ENCODE data around the gene EIF4E1B.

- TF ChIP-seq CTCF (IDR thresholded peaks at IDR 0.05 in 8 of 11, conservative IDR thresholded peaks at IDR 0.05 in 3 of 11) (no peak), POLR2A (IDR thresholded peaks at IDR 0.05) (no peak), POLR2AphosphoS5 (IDR thresholded peaks at IDR 0.05) (no peak)
Observed at GRCh38 chr5:176659860-176660461, 29.5 kb downstream of the EIF4E1B start.

Measured in spleen (tissue), 7 donors.